IMR-90 (cell line): ENCODE data around the gene JMY. TPM values are rescaled to one million over a fixed set of nuclear protein-coding genes. Genes with fewer than 3 reads are reported as not detected.

Source experiments
- ATAC-seq: fragments of 200-7000 bp; cut with Tn5 transposase; 2 replicates; pipeline ENCODE4 v1.9.1; 2020; ENCODE audit warnings: low read depth, mild to moderate bottlenecking, moderate library complexity
- BruUV-seq: library from RNA; stranded (reverse); fragments of 400-500 nt; replicated peaks from 2 replicates; lab custom pipeline; 2021; lab: Mats Ljungman, UMichigan
- CTCF ChIA-PET: fragments of 300-600 bp; formaldehyde crosslinking; extraction: SDS; loops from one replicate; lab custom pipeline; 2021; ENCODE audit warnings: antibody characterized with exemption; lab: Yijun Ruan, JAX
- POLR2A ChIA-PET: fragments of 300-600 bp; sonication (Branson Sonifier 250); formaldehyde crosslinking; loops from one replicate; lab custom pipeline; 2022; ENCODE audit warnings: antibody characterized with exemption; ENCODE audit not compliant: unreplicated experiment; lab: Charles Lee
- DNase-seq: peaks from one replicate; pipeline ENCODE4 v3.0.0; 2013
- H2AFZ ChIP-seq: replicated peaks from 2 replicates; pipeline ENCODE3; 2013; ENCODE audit warnings: low read length, mild to moderate bottlenecking; ENCODE audit not compliant: poor library complexity
- H2AK5ac ChIP-seq: 2 replicates; pipeline ENCODE4 v1.6.1; 2013; ENCODE audit warnings: low read depth, low read length, inconsistent platforms
- H2AK9ac ChIP-seq: replicated peaks from 2 replicates; pipeline ENCODE3; 2013; ENCODE audit warnings: mild to moderate bottlenecking, low read depth, low read length, moderate library complexity; ENCODE audit not compliant: poor library complexity
- H2BK120ac ChIP-seq: 2 replicates; pipeline ENCODE4 v1.6.1; 2013; ENCODE audit warnings: low read depth, low read length, inconsistent platforms
- H2BK15ac ChIP-seq: 3 replicates; pipeline ENCODE4 v1.6.1; 2013; ENCODE audit warnings: low read depth, low read length, inconsistent platforms
- H2BK20ac ChIP-seq: 2 replicates; pipeline ENCODE4 v1.6.1; 2013; ENCODE audit warnings: low read depth, mild to moderate bottlenecking, inconsistent platforms, low read length, moderate library complexity
- H2BK5ac ChIP-seq: 2 replicates; pipeline ENCODE4 v1.6.1; 2013; ENCODE audit warnings: mild to moderate bottlenecking, low read depth, low read length, inconsistent platforms; ENCODE audit not compliant: poor library complexity, severe bottlenecking
- H3K14ac ChIP-seq: replicated peaks from 2 replicates; pipeline ENCODE4 v1.6.1; 2013; ENCODE audit warnings: low read depth, low read length, inconsistent platforms
- H3K18ac ChIP-seq: 2 replicates; pipeline ENCODE4 v1.6.1; 2013; ENCODE audit warnings: low read depth, low read length, control low read depth
- H3K23ac ChIP-seq: 2 replicates; pipeline ENCODE4 v1.6.1; 2013; ENCODE audit warnings: low read depth, low read length, inconsistent platforms
- H3K27ac ChIP-seq: 2 replicates; pipeline ENCODE4 v1.5.1; 2013; ENCODE audit warnings: mild to moderate bottlenecking, control low read depth, low read length; ENCODE audit not compliant: insufficient read depth
- H3K27me3 ChIP-seq: 2 replicates; pipeline ENCODE4 v1.6.1; 2013; ENCODE audit warnings: low read length; ENCODE audit not compliant: control insufficient read depth, insufficient read depth
- H3K36me3 ChIP-seq: 2 replicates; pipeline ENCODE4 v1.6.1; 2013; ENCODE audit warnings: low read length, mixed read lengths; ENCODE audit not compliant: control insufficient read depth, insufficient read depth
- H3K4ac ChIP-seq: 2 replicates; pipeline ENCODE4 v1.6.1; 2013; ENCODE audit warnings: low read depth, low read length, inconsistent platforms
- H3K4me1 ChIP-seq: 2 replicates; pipeline ENCODE4 v1.6.1; 2013; ENCODE audit warnings: low read length, mixed read lengths; ENCODE audit not compliant: control insufficient read depth, insufficient read depth
- H3K4me2 ChIP-seq: 2 replicates; pipeline ENCODE4 v1.6.1; 2013; ENCODE audit warnings: low read depth, mild to moderate bottlenecking, control low read depth, low read length, moderate library complexity
- H3K4me3 ChIP-seq: 2 replicates; pipeline ENCODE4 v1.5.1; 2013; ENCODE audit warnings: low read depth, mild to moderate bottlenecking, control low read depth, low read length, moderate library complexity; ENCODE audit not compliant: insufficient read depth
- H3K56ac ChIP-seq: 2 replicates; pipeline ENCODE4 v1.6.1; 2013; ENCODE audit warnings: low read length, inconsistent platforms; ENCODE audit not compliant: insufficient read depth; ENCODE audit errors: extremely low read depth
- H3K79me1 ChIP-seq, 2 experiments: 2 replicates each; pipeline ENCODE4 v1.6.1; 2013; ENCODE audit warnings: low read length in 2 of 2, inconsistent platforms in 1 of 2, low read depth in 1 of 2
- H3K9ac ChIP-seq: 2 replicates; pipeline ENCODE4 v1.6.1; 2013; ENCODE audit warnings: low read depth, low read length, control low read depth
- H3K9me1 ChIP-seq: 2 replicates; pipeline ENCODE4 v1.6.1; 2013; ENCODE audit warnings: low read length, inconsistent platforms; ENCODE audit not compliant: insufficient read depth
- H3K9me3 ChIP-seq: 2 replicates; pipeline ENCODE4 v1.6.1; 2013; ENCODE audit warnings: low read length; ENCODE audit not compliant: control insufficient read depth, insufficient read depth
- H4K20me1 ChIP-seq: 2 replicates; pipeline ENCODE4 v1.6.1; 2013; ENCODE audit warnings: low read length, inconsistent platforms; ENCODE audit not compliant: insufficient read depth
- H4K5ac ChIP-seq: 2 replicates; pipeline ENCODE4 v1.6.1; 2013; ENCODE audit warnings: mild to moderate bottlenecking, low read depth, low read length, control low read depth
- H4K8ac ChIP-seq, 2 experiments: 2 replicates each; pipeline ENCODE4 v1.6.1; 2013; ENCODE audit warnings: low read depth in 2 of 2, low read length in 2 of 2, control low read depth in 1 of 2, inconsistent platforms in 1 of 2
- H4K91ac ChIP-seq: 2 replicates; pipeline ENCODE4 v1.6.1; 2013; ENCODE audit warnings: low read depth, low read length, inconsistent platforms; ENCODE audit not compliant: insufficient read depth
- BHLHE40 ChIP-seq: fragments of 150-350 bp; IDR thresholded peaks from 2 replicates; pipeline ENCODE4 v1.6.1; 2016; ENCODE audit warnings: mild to moderate bottlenecking, low read depth, low read length
- ELK1 ChIP-seq: fragments of 150-350 bp; IDR thresholded peaks from 2 replicates; pipeline ENCODE4 v1.6.1; 2016; ENCODE audit warnings: low read depth, mild to moderate bottlenecking, low read length, moderate library complexity, borderline replicate concordance
- FOS ChIP-seq: fragments of 150-350 bp; IDR thresholded peaks from 2 replicates; pipeline ENCODE4 v1.6.1; 2016; ENCODE audit warnings: low read depth, low read length
- MAFK ChIP-seq: IDR thresholded peaks from 2 replicates; pipeline ENCODE4 v1.6.1; 2012; ENCODE audit warnings: low read depth, low read length, improper control_type of control experiment
- MAZ ChIP-seq: IDR thresholded peaks from 2 replicates; pipeline ENCODE4 v1.6.1; 2012; ENCODE audit warnings: low read depth, mild to moderate bottlenecking, low read length, improper control_type of control experiment, moderate library complexity, borderline replicate concordance
- NFE2L2 ChIP-seq: fragments of 150-350 bp; IDR thresholded peaks from 2 replicates; pipeline ENCODE4 v1.6.1; 2016; ENCODE audit warnings: low read depth, mild to moderate bottlenecking, low read length
- POLR2A ChIP-seq: IDR thresholded peaks from 2 replicates; pipeline ENCODE4 v1.6.1; 2012; ENCODE audit warnings: mild to moderate bottlenecking, low read depth, low read length
- USF2 ChIP-seq: fragments of 150-350 bp; IDR thresholded peaks from 2 replicates; pipeline ENCODE4 v1.6.1; 2017; ENCODE audit warnings: mild to moderate bottlenecking, antibody characterized with exemption, low read length, low read depth
- WGBS, 2 experiments: methylation state at CpG; one replicate each; pipeline versions ENCODE4 v1.1.5 to v1.1.7; 2013; ENCODE audit warnings: missing lambda C conversion rate in 2 of 2; ENCODE audit not compliant: insufficient read length in 1 of 2; ENCODE audit errors: extremely low coverage in 2 of 2; 5-methylcytosine and 5-hydroxymethylcytosine counted together
- dilution Hi-C: fragments of 300-500 bp; cut with HindIII; formaldehyde crosslinking; loops from one replicate; pipeline ENCODE4 v1.14.3; 2018; ENCODE audit warnings: low sequenced_read_pairs; ENCODE audit not compliant: unreplicated experiment
- in situ Hi-C: fragments of 300-500 bp; cut with MboI; formaldehyde crosslinking; loops from 3 replicates; pipeline ENCODE4 v1.14.3; 2019; ENCODE audit warnings: low sequenced_read_pairs, inconsistent platforms, mixed read lengths
- intact Hi-C: fragments of 100-400 bp; cut with micrococcal nuclease; formaldehyde crosslinking; loops from 2 replicates; pipeline ENCODE4 v1.10.0; 2022
- polyA plus RNA-seq, 3 experiments: library from polyadenylated mRNA; depleted of rRNA; stranded (reverse); fragments of >200 nt; gene quantifications; 2 replicates each; pipeline ENCODE4 v1.2.3, GENCODE V29; 2012; ENCODE audit warnings: low replicate concordance in 1 of 3
- total RNA-seq: library from RNA; depleted of rRNA; stranded (reverse); fragments of >200 nt; gene quantifications from 2 replicates; pipeline ENCODE4 v1.2.3, GENCODE V29; 2012

Gene JMY
- total and polyA plus RNA-seq, 2 of the 4 experiments (the other 2 are of a cell fraction) = 1.7 to 3.2 TPM

DNA sequence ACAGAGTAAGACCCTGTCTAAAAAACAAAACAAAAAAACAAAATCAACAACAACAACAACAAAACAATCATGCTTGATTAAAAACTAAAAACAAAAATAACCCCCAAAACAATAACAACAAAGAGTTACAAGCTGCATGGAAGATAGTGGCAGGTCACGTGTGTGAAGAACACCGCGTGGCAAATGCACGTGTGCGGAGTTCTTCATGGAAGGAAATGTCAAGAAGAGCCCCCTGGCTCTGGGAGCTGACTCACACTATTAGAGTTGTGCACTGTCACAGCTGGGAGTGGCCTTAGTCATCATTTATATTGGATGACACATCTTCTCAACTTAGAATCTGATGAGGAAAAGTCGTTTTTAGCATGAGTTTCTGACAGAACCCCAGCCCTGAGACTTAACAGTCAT, 110.5 kb downstream of the JMY start:
- in situ Hi-C loops = no loop called here
- H3K79me1 ChIP-seq = no peaks in the 10 kb centered on the region
- no peak overlapping the region for H4K8ac ChIP-seq
- no peak overlapping the region for H3K4ac ChIP-seq
- TF ChIP-seq POLR2A (no peak), ELK1 (no peak), NFE2L2 (peak; percentile 56), USF2 (no peak), MAFK (peak; percentile 48; the same call in 1 of the 2 replicates), BHLHE40 (no peak), MAZ (no peak), FOS (peak; percentile 57)
- CTCF ChIA-PET = no interaction called here
- no peak overlapping the region for H2BK5ac ChIP-seq
- no peak overlapping the region for H3K9ac ChIP-seq
- no peak overlapping the region for H2BK120ac ChIP-seq
- no peak overlapping the region for H3K56ac ChIP-seq
- peak overlapping the region; percentile 46 for H2AFZ ChIP-seq
- H2AK5ac ChIP-seq = no peak overlapping the region
- no peak overlapping the region for H3K23ac ChIP-seq
- no peaks in the 10 kb centered on the region for H3K27me3 ChIP-seq
- H2BK15ac ChIP-seq = no peak overlapping the region
- H3K18ac ChIP-seq = no peak overlapping the region
- H2BK20ac ChIP-seq = no peak overlapping the region
- 0 out of 2 replicates have a peak, but pooled peaks cover 2% of the 10 kb centered on the region for H3K9me1 ChIP-seq
- intact Hi-C loops = no loop called here
- DNase-seq (peak; percentile 70), ATAC-seq (peak; percentile 59)
- no peak overlapping the region for H3K14ac ChIP-seq
- H3K4me3 ChIP-seq = no peak overlapping the region
- no peak overlapping the region for H2AK9ac ChIP-seq
- dilution Hi-C loops = no loop called here
- WGBS, 2 experiments = 100% methylated on average over 3 of the region's 6 CpGs; no CpG with 5 or more reads in 1 of the 2 experiments
- H3K36me3 ChIP-seq = no peaks in the 10 kb centered on the region
- POLR2A ChIA-PET = no interaction called here
- no peaks in the 10 kb centered on the region for H4K20me1 ChIP-seq
- H3K4me2 ChIP-seq = no peak overlapping the region
- BruUV-seq = no TSS peak
- H3K9me3 ChIP-seq = no peaks in the 10 kb centered on the region
- H3K4me1 ChIP-seq = no peaks in the 10 kb centered on the region
- H4K91ac ChIP-seq = no peak overlapping the region
- H4K5ac ChIP-seq = no peak overlapping the region
- H3K27ac ChIP-seq = no peak overlapping the region
